Activated effector memory CD4-positive, alpha-beta T cell treated with anti-CD3 and anti-CD28 coated beads, Interleukin-2, amount 50 U/mL, for 16 hours (primary cell): Measurements from ENCODE around the gene FAM72C.
"Not testable (repeated sequence)": the region's sequence is repeated elsewhere in the genome, so short reads cannot be mapped to it uniquely, and the experiment has no call there.

Source experiments
- DNase-seq: peaks from one replicate; pipeline ENCODE4 v3.0.0-alpha.2; 2020

The FAM72C gene

DNA sequence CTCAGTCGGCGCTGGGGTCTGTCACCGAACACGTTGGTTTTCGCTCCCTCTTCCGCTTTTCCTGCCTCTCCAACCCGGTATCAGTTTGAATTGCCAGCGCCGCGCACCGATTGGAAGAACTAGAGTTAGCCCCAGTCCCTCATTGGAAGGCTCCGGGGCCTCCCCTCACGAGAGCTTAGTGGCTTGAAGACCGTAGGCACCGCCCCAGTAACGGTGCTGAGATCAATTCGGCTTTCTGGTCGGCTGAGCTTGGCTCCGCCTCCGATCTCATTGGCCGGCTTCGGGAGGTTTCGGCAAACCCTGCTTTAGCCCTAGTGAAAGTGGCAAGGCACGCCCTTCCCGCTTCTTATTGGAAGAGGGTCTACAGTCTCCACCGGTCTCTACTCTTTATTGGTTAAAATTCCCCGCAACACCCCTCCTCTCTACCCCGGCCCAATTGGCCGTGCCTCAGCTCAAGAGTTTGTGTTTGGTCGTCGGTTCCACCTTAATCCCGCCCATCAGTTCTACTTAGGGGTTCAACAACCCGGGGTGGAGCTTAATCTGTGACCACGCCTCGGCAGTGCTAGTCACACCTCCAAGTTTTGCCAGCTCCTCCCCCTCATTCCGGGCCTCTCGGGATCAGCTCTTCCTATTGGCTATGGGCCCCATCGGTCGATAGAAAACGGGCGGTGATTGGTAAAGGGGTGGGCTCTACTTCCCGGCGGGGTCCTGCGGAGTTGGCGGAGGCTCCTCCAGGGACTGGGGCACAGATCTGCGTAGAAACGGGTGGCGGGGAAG lies at the start of gene FAM72C:
TSS of gene FAM72C (minus strand) at position 63 of the 777 bp plus-strand sequence. CDS start 845 bp downstream, outside the sequence.
- not testable (repeated sequence) for DNase-seq

DNA sequence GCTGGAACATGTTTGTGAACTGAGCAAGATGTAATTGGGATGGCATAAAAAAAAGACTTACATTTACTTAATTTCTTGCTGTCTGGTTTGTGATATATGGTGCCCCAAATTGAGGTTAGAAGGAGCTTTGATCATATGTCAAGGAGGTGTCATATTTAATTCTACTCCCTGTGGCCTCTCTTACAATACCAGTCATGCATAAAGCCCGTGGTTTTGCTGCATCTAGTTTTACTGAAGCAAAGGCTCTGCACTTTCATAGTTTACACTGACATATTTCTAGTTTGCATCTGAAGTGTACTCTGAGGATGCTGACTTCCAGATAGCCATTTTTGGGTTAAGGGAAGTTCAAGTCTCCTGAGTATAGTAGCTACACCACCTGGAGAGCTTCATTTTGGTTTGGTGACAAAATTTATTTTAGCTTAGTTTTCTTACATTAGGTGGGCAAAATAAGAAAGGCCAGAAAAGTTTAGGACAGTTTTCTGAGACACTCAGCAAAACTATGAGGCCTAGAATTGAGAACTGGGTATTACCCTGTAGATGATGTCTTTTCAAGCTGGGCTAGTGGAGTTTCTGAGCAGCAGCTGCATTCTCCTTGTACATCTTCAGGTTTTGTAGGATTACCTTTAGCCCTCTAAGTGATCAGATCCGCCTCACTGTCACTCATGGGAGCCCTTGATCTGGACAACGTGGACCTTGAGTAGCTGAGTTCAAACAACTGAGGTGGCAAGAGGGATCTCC lies 48.4 kb upstream of the FAM72C start:
- DNase-seq: not testable (repeated sequence)

DNA sequence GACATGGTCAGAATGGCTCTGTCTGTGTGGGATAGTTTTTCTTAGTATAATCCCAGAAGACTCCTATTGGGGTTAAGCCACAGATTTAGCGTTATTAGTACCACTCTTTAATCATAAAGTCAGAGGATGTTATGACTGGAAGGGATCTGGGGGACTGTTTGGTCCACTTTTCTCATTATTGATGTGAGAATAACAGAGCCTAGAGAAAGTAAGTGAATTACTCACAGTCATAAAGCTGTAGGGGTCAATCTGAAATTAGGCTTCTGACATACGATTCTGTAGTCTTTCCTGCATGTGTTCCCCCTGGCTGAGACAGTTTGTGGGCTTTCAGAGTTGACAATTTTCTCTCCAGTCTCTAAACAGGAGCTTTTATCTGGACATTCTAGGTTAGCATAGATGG lies 47.3 kb upstream of the FAM72C start:
- DNase-seq: not testable (repeated sequence)

DNA sequence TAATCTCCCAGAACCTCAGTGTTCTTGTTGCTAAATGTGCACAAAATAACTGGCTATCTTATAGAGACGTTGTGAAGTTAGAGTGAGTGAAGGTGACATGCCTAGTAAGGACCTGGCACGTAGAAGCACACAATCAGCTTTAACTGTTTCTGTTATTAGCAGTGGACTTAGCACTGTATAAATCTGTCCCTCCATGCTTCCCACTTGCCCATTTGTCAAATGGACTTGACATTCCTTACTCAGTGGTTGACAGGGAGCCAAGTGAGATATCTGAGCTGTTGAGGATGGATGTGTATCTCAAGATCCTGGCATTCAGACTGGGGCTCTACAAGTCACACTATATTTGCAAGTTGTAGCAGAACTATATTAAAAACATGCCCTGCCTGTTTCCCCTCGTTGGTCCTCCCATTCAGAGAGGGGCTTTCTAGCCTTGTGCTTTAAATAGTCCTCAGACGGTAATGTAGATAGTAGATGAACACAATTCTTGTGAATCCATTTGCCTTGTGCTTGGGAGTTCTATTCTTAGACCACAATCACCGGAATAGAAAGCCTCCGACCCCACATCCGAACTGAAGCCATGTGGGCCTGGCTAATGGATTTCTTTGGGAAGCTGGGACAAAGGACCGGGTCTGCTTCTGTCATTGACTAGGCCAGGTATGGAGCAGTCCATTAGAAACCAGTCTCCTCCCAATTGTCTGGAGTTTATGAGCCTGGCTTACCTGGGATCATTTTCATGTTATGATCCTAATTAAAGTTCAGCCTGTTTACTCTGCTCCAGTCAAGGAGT lies 43.6 kb upstream of the FAM72C start:
- DNase-seq: not testable (repeated sequence)

DNA sequence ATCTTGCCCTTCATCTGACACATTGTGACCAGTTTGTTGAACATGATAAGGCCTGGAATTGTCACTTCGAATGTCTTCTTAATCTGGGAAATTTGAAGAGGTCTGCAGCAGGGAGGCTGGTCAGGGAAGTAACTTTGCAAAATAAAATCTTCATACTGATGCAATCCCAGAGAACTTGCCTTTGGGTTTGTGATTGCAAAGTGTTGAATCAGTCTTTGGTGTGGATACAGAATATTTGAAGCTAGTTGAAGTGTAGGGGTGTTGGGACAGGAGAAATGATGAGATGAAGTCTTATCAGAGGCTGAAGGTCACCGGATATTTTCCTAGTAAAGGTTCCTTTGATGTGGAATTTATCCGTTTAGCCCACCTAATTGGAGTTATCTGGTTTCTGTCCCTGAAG lies 42.7 kb upstream of the FAM72C start:
- DNase-seq: not testable (repeated sequence)

DNA sequence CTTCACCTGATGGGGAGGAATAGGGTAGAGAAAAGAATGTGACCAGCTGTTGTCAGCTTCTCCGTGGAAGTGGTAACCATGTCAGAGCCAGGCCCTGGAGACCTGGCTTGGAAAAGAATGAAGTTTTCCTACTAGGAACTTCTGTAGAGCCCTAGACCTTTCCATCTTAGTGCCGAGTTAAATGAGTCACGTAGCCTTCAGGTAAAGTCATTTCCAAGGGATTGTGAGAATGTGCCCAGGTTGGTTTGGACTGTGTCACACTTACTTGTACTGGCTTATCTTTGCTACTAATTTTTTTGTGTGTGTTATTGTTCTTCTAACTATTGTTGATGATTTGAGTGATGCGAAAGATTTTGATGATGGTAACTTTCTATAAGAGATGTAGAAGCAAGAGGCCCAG lies 42.3 kb upstream of the FAM72C start:
- not testable (repeated sequence) for DNase-seq

DNA sequence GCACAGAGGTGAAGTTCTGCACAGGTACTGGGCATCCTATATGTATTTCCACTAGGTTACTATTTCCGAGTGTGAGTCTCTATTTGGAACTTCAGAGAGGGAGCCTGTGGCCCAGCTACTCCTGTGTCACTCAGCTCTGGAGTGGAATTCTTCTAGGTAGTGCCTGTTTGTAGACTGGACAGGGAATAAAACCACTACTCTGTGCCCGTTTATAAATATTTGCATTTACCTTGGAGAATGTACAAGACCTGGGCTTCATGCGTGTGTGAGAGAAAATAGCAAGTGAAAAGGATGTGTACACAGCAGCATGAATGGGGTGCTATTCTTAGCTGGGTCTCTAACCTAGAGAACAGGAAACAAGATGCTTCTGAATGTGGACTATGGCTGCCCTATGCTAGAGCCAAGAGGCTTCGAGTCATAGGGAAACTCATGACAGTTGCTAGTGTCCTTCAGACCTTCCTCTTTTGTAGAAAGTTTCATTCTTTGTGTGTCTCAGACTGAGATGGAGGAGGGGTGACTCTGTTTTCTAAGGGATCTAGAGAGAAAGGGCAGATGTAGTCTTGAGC lies 40.5 kb upstream of the FAM72C start:
- not testable (repeated sequence) for DNase-seq

DNA sequence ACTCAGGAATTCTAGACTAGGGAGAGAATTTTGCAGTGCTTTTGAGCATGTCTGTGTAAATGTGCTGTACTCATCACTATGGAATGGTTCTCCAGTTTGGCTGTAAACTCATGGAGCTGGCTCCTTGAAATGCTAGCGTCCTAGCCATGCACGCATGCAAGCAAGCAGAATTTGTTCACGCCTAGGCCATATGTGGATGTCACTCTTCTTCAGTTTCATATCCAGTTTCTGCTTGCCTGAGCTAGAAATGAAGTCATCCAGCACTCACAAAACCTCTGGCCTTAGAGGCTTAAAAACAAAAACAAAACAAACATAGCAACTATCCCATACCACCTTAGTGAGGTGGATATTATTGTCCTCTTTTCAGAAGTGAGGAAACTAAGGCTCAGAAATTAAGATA lies 37.6 kb upstream of the FAM72C start:
- not testable (repeated sequence) for DNase-seq

DNA sequence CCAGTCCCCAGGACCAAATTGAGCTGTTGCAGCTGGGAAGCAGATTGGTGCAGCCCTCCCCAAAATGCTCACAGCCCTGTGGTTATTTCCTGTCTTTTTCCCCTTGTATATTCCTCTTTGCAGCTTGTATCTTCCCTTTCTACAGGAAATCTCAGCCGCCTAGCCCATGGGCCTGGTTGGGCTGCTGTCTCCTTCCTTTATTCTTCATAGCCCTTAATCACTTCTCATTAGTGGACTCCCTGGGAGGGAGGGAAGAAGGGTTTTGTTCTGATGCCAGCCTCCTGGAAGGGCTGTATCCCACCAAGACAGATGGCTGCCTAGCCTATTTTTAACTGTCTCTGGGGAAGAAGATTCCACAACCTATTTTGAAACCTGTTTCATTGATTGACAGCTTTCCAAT lies 32.5 kb upstream of the FAM72C start:
- DNase-seq: not testable (repeated sequence)

DNA sequence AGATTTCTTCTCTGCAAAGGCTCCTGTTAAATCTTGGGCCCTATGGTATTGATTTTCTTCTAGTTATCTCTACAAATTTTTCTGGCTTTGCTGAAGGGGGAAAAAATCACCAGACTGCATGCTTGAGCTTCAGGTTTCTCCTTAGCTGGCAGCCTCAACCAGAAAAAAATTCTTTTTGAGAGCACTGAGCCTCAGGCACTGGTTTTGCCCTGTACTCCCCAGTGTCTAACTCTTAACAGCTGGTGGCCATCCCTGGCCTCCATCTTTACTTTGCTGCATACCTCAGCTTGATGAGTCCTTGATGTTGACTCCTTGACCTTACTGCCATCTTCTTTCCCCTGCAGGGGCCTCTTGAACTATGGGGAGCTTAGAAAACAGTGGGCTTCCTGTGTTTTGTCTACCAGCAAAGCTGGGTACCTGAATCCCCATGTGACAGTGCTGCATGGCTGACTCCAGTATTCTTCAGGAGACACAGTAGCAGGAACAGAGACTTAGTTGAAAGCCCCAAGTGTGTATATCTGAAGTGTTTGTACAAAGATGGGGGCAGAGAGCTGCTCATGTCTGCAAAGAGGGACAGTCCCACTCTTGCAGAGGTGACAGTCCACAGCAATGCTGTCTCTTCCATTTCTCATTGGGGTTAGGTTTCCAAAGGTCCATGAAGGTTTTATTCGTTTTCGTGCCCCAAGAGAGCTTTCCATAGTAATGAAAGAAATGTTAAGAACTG lies 31.7 kb upstream of the FAM72C start:
- DNase-seq: not testable (repeated sequence)

DNA sequence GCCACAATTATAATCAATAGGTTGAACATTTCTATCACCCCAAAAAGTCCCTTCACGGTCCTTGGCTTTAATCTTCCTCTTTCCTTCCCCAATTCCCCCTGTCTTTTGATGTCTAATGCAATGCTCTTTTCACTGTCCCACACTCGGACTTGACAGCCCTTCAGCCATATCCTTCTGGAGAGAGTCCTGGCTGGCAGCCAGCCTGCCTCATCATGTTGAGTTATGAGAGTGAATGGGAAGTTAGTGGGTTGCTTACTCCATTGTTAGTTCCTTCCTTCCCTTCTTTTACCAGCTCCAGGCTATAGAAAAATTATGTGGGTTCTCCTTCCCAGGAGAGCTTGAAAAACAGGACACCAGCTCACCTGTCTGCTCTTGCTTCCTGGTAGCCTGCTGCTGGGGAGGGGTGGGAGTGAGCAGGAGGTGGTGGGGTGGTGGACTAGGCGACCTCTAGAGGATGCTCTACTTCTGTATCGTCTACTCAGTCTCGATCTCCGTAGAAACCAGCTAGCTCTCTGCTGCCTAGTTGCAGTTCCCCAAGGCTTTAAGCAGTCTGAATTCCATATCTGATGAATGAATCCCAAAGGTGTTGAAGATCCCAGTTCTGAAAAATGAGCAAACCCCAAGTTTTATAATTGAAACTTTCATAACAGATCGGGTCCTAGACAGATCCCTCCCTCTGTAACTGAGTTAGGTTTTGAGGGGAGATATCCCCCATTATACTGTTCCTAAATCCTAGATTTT lies 30.5 kb upstream of the FAM72C start:
- DNase-seq: not testable (repeated sequence)

DNA sequence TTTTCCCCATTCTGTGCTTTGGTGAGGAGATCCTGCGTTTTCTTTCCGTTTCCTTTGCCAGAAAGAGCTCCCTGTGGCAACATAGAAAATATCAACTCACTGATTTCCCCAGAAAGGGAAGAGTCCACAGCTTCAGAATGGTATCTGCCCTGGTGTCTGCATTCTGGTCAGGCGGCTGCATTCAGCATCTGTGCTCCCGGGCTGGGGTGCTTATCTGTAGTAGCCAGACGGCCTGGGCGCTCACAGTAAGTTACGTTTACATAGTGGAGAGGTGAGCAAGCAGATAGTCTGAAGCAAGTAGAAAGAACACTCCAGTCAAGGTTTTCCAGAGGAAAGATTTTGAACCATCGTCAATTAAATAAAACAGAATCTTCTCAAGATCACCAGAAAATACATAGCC lies 29.3 kb upstream of the FAM72C start:
- not testable (repeated sequence) for DNase-seq

DNA sequence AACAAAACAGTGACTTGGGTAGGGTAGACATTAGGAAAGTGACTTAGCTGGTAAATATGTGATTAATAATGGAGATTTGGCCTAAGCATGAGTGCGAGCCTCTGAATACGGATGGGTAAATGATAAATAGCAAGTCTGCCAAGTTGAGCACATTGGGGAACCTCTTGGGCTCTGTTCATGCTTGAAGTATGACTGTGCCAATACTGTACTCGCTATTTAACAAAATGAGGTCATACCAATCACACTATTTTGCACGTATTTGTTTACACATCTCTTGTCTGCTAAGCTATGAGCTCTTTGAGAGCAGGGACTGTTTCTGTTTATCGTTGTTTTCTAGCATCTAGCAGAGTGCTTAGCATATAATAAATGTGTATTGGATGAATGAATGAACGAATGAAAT lies 24.2 kb upstream of the FAM72C start:
- not testable (repeated sequence) for DNase-seq

DNA sequence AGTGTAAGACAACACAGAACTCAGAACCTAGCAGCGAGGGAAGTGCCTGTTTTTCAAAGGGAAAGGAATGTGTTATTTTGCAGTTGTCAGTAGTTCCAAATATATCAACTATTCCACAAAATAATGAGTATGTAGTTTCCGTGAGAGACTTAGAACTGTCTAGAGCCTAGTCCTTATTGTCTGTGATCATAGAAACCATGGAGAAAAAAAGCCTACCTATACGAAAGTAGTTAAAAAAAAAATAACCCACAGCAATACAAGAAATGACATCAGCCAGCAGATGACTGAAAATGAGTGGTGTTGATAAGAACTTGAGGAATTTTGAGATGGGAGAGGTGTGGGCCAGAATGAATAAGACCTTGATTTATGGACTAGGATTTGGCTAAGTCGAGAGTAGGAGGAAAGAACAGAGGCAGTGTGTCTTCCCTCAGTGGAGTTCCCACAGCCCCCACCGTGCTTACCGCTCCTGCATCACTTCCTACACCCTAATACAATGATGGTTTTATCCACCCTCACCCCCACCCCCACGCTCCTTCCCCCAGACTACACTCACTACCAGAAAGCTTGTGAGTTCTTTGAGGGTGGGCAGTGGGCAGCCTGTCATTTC lies 21.6 kb upstream of the FAM72C start:
- not testable (repeated sequence) for DNase-seq

DNA sequence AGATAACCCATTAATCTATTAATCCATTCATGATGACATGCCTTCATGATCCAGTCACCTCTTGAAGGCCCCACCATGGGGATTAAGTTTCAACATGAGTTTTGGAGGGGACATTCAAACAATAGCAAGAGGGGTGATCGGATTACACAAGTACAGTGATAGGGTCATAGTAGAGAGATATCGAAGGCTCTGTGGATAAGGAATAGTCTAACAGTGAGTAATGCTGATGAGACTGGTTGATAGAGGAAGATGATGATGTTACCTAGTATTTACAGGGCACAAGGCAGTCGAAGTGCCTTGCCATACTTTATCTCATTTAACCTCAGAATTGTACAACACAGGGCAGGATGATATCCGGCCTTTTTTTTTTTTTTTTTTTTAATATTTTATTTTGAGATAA lies 18.9 kb upstream of the FAM72C start:
- not testable (repeated sequence) for DNase-seq

DNA sequence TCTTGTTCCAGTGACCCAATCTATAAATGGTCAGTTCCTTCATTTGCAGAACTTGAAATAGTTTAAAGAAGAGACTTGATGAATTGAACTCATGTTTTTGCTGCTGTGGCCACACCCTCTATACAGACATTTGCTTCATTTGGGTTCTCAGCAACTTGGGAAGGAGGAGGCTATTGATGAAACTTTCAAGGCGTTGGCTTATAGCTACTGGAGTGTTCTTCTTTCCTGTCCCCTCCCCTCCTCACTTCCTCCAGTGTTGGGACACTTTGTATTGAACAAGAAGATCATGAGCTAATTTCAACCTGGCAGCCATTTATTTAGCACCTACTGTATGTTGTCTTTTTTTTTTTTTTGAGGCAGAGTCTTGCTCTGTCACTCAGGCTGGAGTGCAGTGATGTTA lies 17.9 kb upstream of the FAM72C start:
- not testable (repeated sequence) for DNase-seq

DNA sequence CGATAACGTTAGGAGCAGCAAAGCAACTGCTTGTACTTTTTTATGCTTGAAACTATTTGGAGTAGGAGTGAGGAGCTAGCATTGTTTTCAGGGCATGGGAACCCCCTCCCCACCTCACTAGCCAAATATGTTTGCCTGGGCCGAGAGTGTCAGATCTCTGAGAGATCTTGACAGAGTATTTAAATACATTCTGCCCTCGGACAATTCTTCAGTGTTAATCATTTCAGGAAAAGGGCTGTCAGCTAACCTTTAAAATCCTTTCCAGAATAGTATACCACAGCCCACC lies 17.6 kb upstream of the FAM72C start:
- not testable (repeated sequence) for DNase-seq

DNA sequence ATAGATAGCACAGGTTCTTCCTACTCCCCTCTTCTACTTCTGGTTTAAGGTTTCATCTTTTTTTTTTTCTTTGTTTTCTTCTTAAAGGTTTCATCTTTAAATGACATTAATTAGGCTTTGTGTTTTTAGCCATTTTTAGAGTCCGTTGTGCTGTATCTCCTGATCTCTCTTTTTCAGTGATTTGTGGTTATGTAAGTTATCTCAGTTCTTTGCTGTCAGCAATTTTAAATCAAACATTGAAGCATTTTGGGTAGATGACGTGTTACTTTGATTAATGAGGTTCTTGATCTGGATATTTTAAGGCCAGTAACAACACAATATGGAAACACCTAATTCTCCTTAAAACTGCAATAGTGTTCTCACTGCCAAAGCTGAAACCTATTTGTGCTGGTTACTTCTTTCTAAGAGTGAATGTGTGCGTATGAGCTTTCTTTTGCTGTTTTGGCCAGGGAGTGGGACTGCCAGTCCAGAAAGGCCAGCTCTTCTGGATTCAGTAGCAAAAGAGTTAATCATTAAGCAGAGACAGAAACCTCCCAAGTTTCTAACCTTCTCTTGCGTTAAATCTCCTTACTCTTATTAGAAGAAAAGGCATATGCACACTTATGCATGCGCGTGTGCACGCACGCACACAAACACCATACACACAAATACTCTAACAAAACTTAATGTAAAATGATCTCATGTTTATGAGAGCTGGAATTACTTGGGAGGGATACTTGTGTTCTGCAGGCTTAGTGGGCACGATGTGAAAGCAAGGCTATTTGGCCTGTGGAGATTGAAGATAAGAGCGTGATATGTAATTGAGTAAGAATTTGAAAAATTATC lies 17.0 kb upstream of the FAM72C start:
- not testable (repeated sequence) for DNase-seq

DNA sequence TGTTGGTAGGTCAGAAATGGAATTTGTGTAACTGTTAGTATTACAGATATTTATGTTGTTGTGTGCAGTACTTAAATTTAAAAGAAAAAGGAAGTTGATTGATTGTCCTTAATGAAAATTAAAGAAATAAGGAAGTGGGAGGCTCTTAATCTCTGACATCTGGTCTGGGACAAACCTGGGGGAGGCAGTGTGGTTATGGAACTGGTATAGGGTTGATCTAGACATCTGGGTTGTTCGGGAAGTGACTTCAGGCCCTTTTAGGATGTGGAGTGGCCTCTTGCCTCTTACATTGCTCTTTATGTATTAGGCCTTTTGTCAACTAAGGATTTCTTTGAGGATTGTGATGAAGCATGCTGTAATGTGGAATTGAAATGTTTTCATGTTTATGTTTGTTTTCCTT lies 16.1 kb upstream of the FAM72C start:
- DNase-seq: not testable (repeated sequence)
